Stomach (tissue), 9 donors: ENCODE data around the gene CRTC2. TPM values are rescaled to one million over a fixed set of nuclear protein-coding genes. Genes with fewer than 3 reads are reported as not detected.

Experiments used
- DNase-seq, 2 donors: peaks; one replicate each; pipeline versions ENCODE4 v3.0.0 to v3.0.0-alpha.2; 2013 to 2019
- H3K27ac ChIP-seq, 5 donors: fragments of 200-600 bp in 4 of 5; sonication (generic) in 4 of 5; one replicate each; pipeline ENCODE4 v1.5.1; 2013 to 2019; ENCODE audit warnings: mild to moderate bottlenecking in 1 of 5, moderate library complexity in 1 of 5
- H3K27me3 ChIP-seq, 3 donors: fragments of 200-600 bp; sonication (generic); one replicate each; pipeline ENCODE4 v1.5.1; 2017 to 2019; ENCODE audit warnings: mixed run types in 1 of 3
- H3K36me3 ChIP-seq, 4 donors: fragments of 200-600 bp; sonication (generic); 1 replicate in 3 of 4; 2 replicates in 1 of 4; pipeline ENCODE4 v1.5.1; 2016 to 2019
- H3K4me1 ChIP-seq, 4 donors: fragments of 200-600 bp; sonication (generic); one replicate each; pipeline ENCODE4 v1.5.1; 2016 to 2019
- H3K4me3 ChIP-seq, 4 donors: fragments of 200-600 bp; sonication (generic) in 3 of 4; one replicate each; pipeline ENCODE4 v1.5.1; 2016 to 2019; ENCODE audit warnings: mild to moderate bottlenecking in 1 of 4
- H3K9me3 ChIP-seq, 4 donors: fragments of 200-600 bp; sonication (generic); one replicate each; pipeline ENCODE4 v1.5.1; 2016 to 2019
- CTCF ChIP-seq, 7 experiments: fragments of 450-650 bp in 4 of 7; fragments of 200-600 bp in 3 of 7; sonication (generic) in 3 of 7; IDR thresholded peaks; one replicate each; pipeline ENCODE4 v1.5.1; 2016 to 2019; ENCODE audit warnings: antibody characterized with exemption in 7 of 7, control low read depth in 2 of 7, mild to moderate bottlenecking in 1 of 7
- EP300 ChIP-seq: sonication (generic); formaldehyde crosslinking; IDR thresholded peaks from one replicate; pipeline ENCODE4 v1.6.1; 2017; ENCODE audit warnings: antibody characterized with exemption
- POLR2A ChIP-seq, 4 donors: fragments of 450-650 bp; IDR thresholded peaks; one replicate each; pipeline ENCODE4 v1.6.1; 2016; ENCODE audit warnings: antibody characterized with exemption in 4 of 4, control low read depth in 2 of 4, mild to moderate bottlenecking in 1 of 4, moderate library complexity in 1 of 4
- POLR2AphosphoS5 ChIP-seq, 3 donors: sonication (generic); formaldehyde crosslinking; IDR thresholded peaks; one replicate each; pipeline ENCODE4 v1.6.1; 2016; ENCODE audit warnings: antibody characterized with exemption in 3 of 3
- WGBS, 5 donors: extraction: QIAGEN DNeasy Blood & Tissue Kit in 3 of 5; methylation state at CpG; one replicate each; pipeline versions ENCODE4 v1.1.5 to v1.1.7; 2013 to 2018; 5-methylcytosine and 5-hydroxymethylcytosine counted together
- intact Hi-C: fragments of 100-400 bp; cut with DNase I; formaldehyde crosslinking; loops from one replicate; pipeline ENCODE4 v1.15.1; 2023; ENCODE audit warnings: low total_unique reads
- polyA plus RNA-seq, 3 donors: library from polyadenylated mRNA; stranded (reverse); fragments of 200-250 nt; gene quantifications; one replicate each; pipeline ENCODE4 v1.2.3, GENCODE V29; 2013
- small RNA-seq, 4 donors: library from RNA; depleted of rRNA; stranded (forward); fragments of <200 nt; gene quantifications; one replicate each; pipeline ENCODE3, GENCODE V24; 2016
- total RNA-seq, 5 donors: library from RNA; depleted of rRNA; stranded (reverse); fragments of >200 nt; gene quantifications; one replicate each; pipeline versions ENCODE4 v1.1.0 to v1.2.3, GENCODE V29; 2014 to 2016
- donor health status: healthy with polysubstance abuse.
- donor health status: Bipolar disorder and iron deficiency.
- donor health status: healthy.

Gene CRTC2
- total and polyA plus RNA-seq, 8 donors: 1.4 to 49.6 (median 21.6) TPM

GRCh38 chr1:153903841-153904455 is 54.5 kb downstream of the CRTC2 start:
- Histone ChIP-seq H3K27ac (no peak overlapping the region), H3K27me3 (no peaks in the 10 kb centered on the region), H3K4me1 (peaks cover under 1 to 30% (median 14%) of the 10 kb centered on the region in 4 donors), H3K36me3 (peaks cover 0 to 39% (median 25%) of the 10 kb centered on the region in 4 donors), H3K4me3 (no peak overlapping the region), H3K9me3 (no peaks in the 10 kb centered on the region)
- intact Hi-C loops: no loop called here
- TF ChIP-seq POLR2AphosphoS5 (IDR thresholded peaks at IDR 0.05): no peak
- no peak for TF ChIP-seq CTCF (IDR thresholded peaks at IDR 0.05)
- TF ChIP-seq POLR2A (IDR thresholded peaks at IDR 0.05): no peak
- no peak for TF ChIP-seq EP300
- WGBS, 5 donors: 80 to 94% (median 83%) methylated on average over 14 of the region's 14 CpGs
- no peak for DNase-seq

GRCh38 chr1:153899509-153899908 is 58.9 kb downstream of the CRTC2 start:
- intact Hi-C loops: no loop called here
- 86 to 98% (median 97%) methylated on average over 6 of the region's 6 CpGs for WGBS, 5 donors
- Histone ChIP-seq H3K36me3 (peaks cover 0 to 50% (median 40%) of the 10 kb centered on the region in 4 donors), H3K9me3 (no peaks in the 10 kb centered on the region), H3K4me1 (peaks cover 7 to 41% (median 22%) of the 10 kb centered on the region in 4 donors), H3K27ac (no peak overlapping the region), H3K4me3 (no peak overlapping the region), H3K27me3 (no peaks in the 10 kb centered on the region)
- TF ChIP-seq EP300 (no peak), POLR2A (IDR thresholded peaks at IDR 0.05) (no peak), CTCF (IDR thresholded peaks at IDR 0.05) (no peak), POLR2AphosphoS5 (IDR thresholded peaks at IDR 0.05) (no peak)
- DNase-seq: no peak

Small RNA genes within 50 kb of the gene (small RNA-seq; reads per million reads assigned to genes)
- gene MIR6737: 0 to 0.30 (median 0.03) reads per million in 4 donors

Other genes starting within 250 kb of the CRTC2 start
- gene INTS3, start 230.6 kb downstream of the CRTC2 start, total RNA-seq: 10 to 100 TPM; 28.1 to 48.2 (median 39.4) TPM
- gene INTS3, start 230.6 kb downstream of the CRTC2 start, polyA plus RNA-seq: 10 to 100 TPM; 11.0 to 39.2 (median 19.1) TPM
- 10 to 100 TPM; 14.9 to 89.9 (median 62.2) TPM for gene SLC27A3, start 183.2 kb downstream of the CRTC2 start, total RNA-seq
- 10 to 100 TPM; 17.4 to 86.8 (median 44.1) TPM for gene SLC27A3, start 183.2 kb downstream of the CRTC2 start, polyA plus RNA-seq
- 10 to 100 TPM; 15.8 to 26.3 (median 18.1) TPM for gene GATAD2B, start 35.6 kb downstream of the CRTC2 start, total RNA-seq
- 1 to 10 TPM; 2.7 to 3.4 (median 3.2) TPM for gene GATAD2B, start 35.6 kb downstream of the CRTC2 start, polyA plus RNA-seq
- gene DENND4B, start 11.9 kb downstream of the CRTC2 start, total RNA-seq: 10 to 100 TPM; 20.9 to 73.0 (median 36.6) TPM
- gene DENND4B, start 11.9 kb downstream of the CRTC2 start, polyA plus RNA-seq: 10 to 100 TPM; 11.8 to 19.9 (median 14.1) TPM
- gene SLC39A1, start 4.9 kb upstream of the CRTC2 start, total RNA-seq: 10 to 100 TPM in 4 of 5 donors, 1 to 10 TPM in 1; 6.4 to 80.6 (median 24.9) TPM
- gene SLC39A1, start 4.9 kb upstream of the CRTC2 start, polyA plus RNA-seq: 10 to 100 TPM; 29.9 to 54.8 (median 39.8) TPM
- gene CREB3L4, start 9.3 kb upstream of the CRTC2 start, total RNA-seq: 10 to 100 TPM in 1 of 5 donors, 1 to 10 TPM in 3, not detected in 1; 2.7 to 16.7 (median 7.3) TPM
- 10 to 100 TPM; 10.9 to 32.9 (median 11.8) TPM for gene CREB3L4, start 9.3 kb upstream of the CRTC2 start, polyA plus RNA-seq
- gene JTB, start 19.1 kb upstream of the CRTC2 start, total RNA-seq: 100 to 1,000 TPM; 130 to 859 (median 234) TPM
- 100 to 1,000 TPM; 214 to 340 (median 237) TPM for gene JTB, start 19.1 kb upstream of the CRTC2 start, polyA plus RNA-seq
- 10 to 100 TPM; 35.5 to 82.9 (median 43.7) TPM for gene RAB13, start 27.7 kb upstream of the CRTC2 start, total RNA-seq
- gene RAB13, start 27.7 kb upstream of the CRTC2 start, polyA plus RNA-seq: 100 to 1,000 TPM; 174 to 730 (median 364) TPM
- 1,000 to 10,000 TPM in 3 of 5 donors, 100 to 1,000 TPM in 1, 10 to 100 TPM in 1; 43.4 to 3,158 (median 1,583) TPM for gene RPS27, start 32.1 kb upstream of the CRTC2 start, total RNA-seq
- gene RPS27, start 32.1 kb upstream of the CRTC2 start, polyA plus RNA-seq: over 10,000 TPM; 11,847 to 21,142 (median 13,702) TPM
- under 1 TPM in 1 of 5 donors, not detected in 4; 0.18 TPM for gene NUP210L, start 196.5 kb upstream of the CRTC2 start, total RNA-seq
- gene NUP210L, start 196.5 kb upstream of the CRTC2 start, polyA plus RNA-seq: not detected
- 100 to 1,000 TPM in 4 of 5 donors, 10 to 100 TPM in 1; 32.7 to 293 (median 214) TPM for gene TPM3, start 233.5 kb upstream of the CRTC2 start, total RNA-seq
- gene TPM3, start 233.5 kb upstream of the CRTC2 start, polyA plus RNA-seq: 100 to 1,000 TPM; 101 to 364 (median 159) TPM
- gene CFAP141, start 247.7 kb upstream of the CRTC2 start, total RNA-seq: not detected
- gene CFAP141, start 247.7 kb upstream of the CRTC2 start, polyA plus RNA-seq: not detected